GM13976 (cell line): Measurements from ENCODE around the gene TMEM218.
"Not testable (repeated sequence)": the region's sequence is repeated elsewhere in the genome, so short reads cannot be mapped to it uniquely, and the experiment has no call there.

Source experiments
- DNase-seq: peaks from one replicate; pipeline ENCODE4 v3.0.0; 2012; ENCODE audit warnings: low spot score
- in situ Hi-C: fragments of 300-500 bp; cut with MboI; formaldehyde crosslinking; loops from one replicate; pipeline ENCODE4 v1.12.0; 2022; ENCODE audit warnings: low sequenced_read_pairs, mixed read lengths, inconsistent platforms; ENCODE audit not compliant: unreplicated experiment
- TF ChIP-seq, protein P1 (sequence below): IDR thresholded peaks from 2 replicates; pipeline ENCODE4 v1.5.1; 2012; ENCODE audit warnings: borderline replicate concordance, mild to moderate bottlenecking; ENCODE audit not compliant: insufficient read depth; ENCODE audit errors: extremely low read depth, missing control alignments, control extremely low read depth

TMEM218 gene

DNA sequence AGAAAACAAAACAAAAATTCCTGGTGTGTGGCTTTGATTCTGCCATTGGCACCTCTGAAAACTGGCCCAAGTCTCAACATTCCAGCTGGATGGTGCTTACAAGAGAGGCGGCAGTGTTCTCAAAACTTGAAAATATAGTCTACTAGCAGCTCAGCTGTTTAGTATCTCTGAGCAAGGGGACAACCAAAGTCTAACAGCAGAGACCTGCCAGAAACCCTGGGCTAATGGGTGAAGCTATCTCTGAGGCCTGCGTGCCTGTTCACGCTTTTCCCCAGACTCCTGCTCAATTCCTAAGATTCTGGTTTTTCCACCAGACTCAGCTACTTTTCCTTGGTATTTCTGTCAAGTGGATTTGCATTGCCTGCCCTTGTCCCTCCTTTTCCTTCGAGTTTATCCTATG lies 17.9 kb downstream of the TMEM218 start:
- in situ Hi-C loops = no loop called here
- TF ChIP-seq, protein P1, sequence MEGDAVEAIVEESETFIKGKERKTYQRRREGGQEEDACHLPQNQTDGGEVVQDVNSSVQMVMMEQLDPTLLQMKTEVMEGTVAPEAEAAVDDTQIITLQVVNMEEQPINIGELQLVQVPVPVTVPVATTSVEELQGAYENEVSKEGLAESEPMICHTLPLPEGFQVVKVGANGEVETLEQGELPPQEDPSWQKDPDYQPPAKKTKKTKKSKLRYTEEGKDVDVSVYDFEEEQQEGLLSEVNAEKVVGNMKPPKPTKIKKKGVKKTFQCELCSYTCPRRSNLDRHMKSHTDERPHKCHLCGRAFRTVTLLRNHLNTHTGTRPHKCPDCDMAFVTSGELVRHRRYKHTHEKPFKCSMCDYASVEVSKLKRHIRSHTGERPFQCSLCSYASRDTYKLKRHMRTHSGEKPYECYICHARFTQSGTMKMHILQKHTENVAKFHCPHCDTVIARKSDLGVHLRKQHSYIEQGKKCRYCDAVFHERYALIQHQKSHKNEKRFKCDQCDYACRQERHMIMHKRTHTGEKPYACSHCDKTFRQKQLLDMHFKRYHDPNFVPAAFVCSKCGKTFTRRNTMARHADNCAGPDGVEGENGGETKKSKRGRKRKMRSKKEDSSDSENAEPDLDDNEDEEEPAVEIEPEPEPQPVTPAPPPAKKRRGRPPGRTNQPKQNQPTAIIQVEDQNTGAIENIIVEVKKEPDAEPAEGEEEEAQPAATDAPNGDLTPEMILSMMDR = no peak
- DNase-seq = no peak

DNA sequence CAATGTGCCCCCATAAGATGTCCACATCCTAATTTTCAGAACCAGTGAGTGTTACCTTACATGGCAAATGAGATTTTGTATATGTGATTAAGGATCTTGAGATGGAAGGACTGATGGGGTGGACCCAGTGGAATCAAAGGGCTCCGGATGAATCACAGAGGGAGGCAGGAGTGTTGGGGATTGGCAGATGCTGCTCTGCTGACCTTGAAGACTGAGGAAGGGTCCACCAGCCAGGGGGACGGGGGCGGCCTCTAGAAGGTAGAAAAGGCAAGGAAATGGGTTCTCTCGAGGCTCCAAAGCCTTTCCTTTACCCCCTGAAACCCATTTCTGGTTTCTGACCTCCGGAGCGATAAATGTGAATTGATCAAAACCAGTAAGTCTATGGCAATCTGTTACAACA lies 18.8 kb downstream of the TMEM218 start:
- in situ Hi-C loops = no loop called here
- DNase-seq = no peak

DNA sequence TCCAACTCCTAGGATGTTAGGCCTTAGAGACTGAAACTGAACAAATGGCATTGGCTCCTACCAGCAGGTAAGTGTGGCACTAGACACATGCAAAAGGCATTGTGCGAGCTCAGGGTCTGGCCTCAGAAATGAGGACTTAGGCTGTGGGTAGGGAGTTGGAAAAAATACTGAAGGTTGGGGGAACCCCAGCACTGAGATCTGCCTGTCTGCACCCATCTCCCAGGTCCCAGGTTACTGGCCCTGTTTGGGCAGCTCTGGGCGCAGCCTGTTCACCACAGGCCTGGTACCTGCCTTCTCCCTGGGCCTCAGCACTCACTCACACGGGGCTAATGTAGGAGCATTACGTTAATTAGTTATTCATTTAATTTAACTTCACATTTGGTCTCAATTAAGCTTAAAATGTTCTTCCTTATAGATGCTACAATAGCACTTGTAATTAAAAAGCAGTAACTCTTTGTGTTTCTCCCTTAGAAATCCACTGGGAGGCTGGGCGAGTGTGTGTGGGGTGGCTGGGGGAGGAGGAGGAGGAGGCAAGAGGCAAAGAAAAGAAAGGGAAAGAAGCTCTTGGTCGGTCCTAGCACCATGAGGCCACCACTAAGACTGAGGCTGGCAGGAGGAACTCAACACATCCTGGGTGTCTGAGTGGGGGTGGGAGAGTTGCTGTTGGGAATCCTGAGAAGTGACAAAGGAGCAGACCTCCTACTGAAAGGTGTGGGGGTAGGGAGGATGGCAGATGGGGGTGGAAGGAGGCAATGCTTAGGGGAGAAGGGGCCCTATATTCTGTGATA lies 19.4 kb downstream of the TMEM218 start:
- in situ Hi-C loops = no loop called here
- DNase-seq = no peak
- TF ChIP-seq, protein P1 = no peak

More for the DNA sequence above, 18.8 kb downstream of the TMEM218 start:
- TF ChIP-seq, protein P1 = no peak

DNA sequence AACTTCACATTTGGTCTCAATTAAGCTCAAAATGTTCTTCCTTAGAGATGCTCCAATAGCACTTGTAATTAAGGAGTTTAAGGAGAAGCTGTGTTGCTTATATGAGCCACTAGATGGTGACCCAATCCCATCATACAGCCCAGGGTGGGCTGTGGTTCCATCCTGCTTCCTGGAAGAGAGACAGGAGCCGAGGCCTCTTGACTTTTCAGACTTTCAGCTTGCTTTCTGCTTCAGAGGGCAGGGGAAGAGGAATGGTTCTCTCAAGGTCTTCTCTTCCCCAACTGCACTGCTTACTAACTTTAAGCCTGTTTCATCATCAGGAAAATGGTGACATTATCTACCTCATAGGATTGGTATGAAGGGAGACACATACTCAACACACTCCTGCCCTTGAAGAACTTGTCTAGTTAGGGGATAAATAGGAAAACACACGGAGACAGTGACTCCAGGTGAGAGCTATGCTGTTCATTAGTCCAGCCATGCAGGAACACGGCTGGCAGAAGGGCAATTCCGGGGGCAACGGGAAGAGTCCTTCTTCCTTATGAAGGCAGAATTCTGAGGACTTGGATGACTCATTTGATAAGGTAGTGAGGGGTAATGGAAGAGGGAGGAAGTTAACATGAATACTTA lies 20.1 kb downstream of the TMEM218 start:
- TF ChIP-seq, protein P1 = no peak
- in situ Hi-C loops = no loop called here
- DNase-seq = peak; percentile 59

DNA sequence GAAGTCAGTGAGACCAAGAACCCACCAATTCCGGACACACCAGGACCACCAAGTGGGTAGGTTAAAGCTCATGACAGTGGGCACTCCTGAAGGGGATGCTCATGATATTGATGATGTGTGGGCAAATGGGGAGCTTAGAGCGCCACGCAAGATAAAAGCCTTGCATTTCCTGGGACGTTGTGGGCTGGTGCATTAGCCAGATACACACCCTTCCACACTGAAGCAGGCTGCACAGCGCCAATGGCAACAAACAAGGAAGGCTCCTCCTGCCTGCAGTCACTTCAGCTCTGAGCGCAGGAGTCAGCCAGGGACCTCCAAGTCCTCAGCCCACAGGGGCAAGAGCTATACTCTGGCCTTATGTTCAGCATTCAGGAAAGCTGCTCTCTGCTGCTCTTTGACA lies 20.6 kb downstream of the TMEM218 start:
- TF ChIP-seq, protein P1 = no peak
- in situ Hi-C loops = no loop called here

DNA sequence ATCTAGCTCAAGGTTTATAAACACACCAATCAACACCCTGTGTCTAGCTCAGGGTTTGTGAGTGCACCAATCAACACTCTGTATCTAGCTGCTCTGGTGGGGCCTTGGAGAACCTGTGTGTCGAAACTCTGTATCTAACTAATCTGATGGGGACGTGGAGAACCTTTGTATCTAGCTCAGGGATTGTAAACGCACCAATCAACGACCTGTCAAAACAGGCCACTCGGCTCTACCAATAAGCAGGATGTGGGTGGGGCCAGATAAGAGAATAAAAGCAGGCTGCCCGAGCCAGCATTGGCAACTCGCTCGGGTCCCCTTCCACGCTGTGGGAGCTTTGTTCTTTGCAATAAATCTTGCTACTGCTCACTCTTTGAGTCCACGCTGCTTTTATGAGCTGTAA lies 21.3 kb downstream of the TMEM218 start:
- DNase-seq, in situ Hi-C loops: not testable (repeated sequence)

More for the DNA sequence above, 20.6 kb downstream of the TMEM218 start:
- no peak for DNase-seq

DNA sequence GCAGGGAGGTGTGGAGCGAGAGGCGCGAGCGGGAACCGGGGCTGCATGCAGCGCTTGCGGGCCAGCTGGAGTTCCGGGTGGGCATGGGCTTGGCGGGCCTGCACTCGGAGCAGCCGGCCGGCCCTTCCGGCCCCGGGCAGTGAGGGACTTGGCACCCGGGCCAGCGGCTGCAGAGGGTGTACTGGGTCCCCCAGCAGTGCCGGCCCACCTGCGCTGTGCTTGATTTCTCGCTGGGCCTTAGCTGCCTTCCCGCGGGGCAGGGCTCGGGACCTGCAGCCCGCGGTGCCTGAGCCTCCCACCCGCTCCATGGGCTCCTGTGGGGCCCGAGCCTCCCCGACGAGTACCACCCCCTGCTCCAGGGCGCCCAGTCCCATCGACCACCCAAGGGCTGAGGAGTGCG lies 21.9 kb downstream of the TMEM218 start:
- in situ Hi-C loops = not testable (repeated sequence)

More for the DNA sequence above, 21.9 kb downstream of the TMEM218 start:
- DNase-seq = not testable (repeated sequence)
